RWPE1 (cell line): ENCODE results near the gene TAB2.

Source experiments
- CTCF ChIA-PET: fragments of 350-600 bp; sonication (Branson Sonifier 250); formaldehyde crosslinking; extraction: SDS; loops from one replicate; lab custom pipeline; 2021; lab: Yijun Ruan, JAX
- POLR2A ChIA-PET: fragments of 400-600 bp; formaldehyde crosslinking; extraction: SDS; loops from one replicate; lab custom pipeline; 2020; ENCODE audit warnings: antibody characterized with exemption; ENCODE audit not compliant: low non-redundant PET; lab: Yijun Ruan, JAX
- DNase-seq: peaks from one replicate; pipeline ENCODE4 v3.0.0; 2012; ENCODE audit warnings: low spot score
- H3K27ac ChIP-seq: fragments of 450-650 bp; 2 replicates; pipeline ENCODE4 v1.5.1; 2017
- CTCF ChIP-seq: fragments of 450-650 bp; conservative IDR thresholded peaks from 2 replicates; pipeline ENCODE4 v1.5.1; 2017; ENCODE audit warnings: low read depth, mild to moderate bottlenecking

TAB2 gene

GRCh38 chr6:149289192-149289781, 28.2 kb upstream of the TAB2 start:
- no peak for DNase-seq
- no peak for TF ChIP-seq CTCF
- POLR2A ChIA-PET: no interaction called here
- CTCF ChIA-PET: no interaction called here
- no peak overlapping the region for H3K27ac ChIP-seq

GRCh38 chr6:149289966-149290365, 27.5 kb upstream of the TAB2 start:
- TF ChIP-seq CTCF: no peak
- CTCF ChIA-PET: no interaction called here
- POLR2A ChIA-PET: no interaction called here
- no peak for DNase-seq
- no peak overlapping the region for H3K27ac ChIP-seq

DNA sequence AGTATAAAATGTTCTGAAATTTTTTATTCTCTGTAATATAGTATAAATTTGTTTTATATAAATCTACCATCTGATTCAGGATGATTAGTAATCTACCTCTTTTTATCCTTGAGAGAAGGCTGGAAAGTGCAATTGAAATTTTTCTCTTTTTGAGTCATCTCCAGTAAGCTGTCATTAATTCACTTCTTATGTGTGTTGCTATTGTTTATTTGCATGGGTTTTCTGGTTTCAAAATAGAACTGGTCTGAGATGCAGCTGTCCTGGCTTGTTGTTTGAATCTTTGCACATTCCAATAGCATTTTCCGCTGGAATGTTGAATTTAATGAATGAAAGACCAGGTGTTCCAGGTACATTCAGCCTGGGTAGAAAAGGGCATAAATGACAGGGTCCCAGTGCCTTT, 24.3 kb upstream of the TAB2 start:
- POLR2A ChIA-PET: no interaction called here

GRCh38 chr6:149300563-149300962, 16.9 kb upstream of the TAB2 start:
- TF ChIP-seq CTCF: no peak
- ChIA-PET POLR2A (no interaction called here), CTCF (interaction anchor here (0.6 kb wide), 1 partner anchor 106 kb away, joined by 3 read pairs; no protein-coding TSS in a partner anchor)
- no peak for DNase-seq
- H3K27ac ChIP-seq: no peak overlapping the region

More for the DNA sequence above, 24.3 kb upstream of the TAB2 start:
- no peak for TF ChIP-seq CTCF
- no peak overlapping the region for H3K27ac ChIP-seq
- CTCF ChIA-PET: interaction anchor here (0.6 to 0.7 kb wide), 2 partner anchors 77 to 642 kb away, joined by 3 read pairs; no protein-coding TSS in a partner anchor
- DNase-seq: peak; percentile 66

- no peak for DNase-seq
- H3K27ac ChIP-seq: no peak overlapping the region
- no peak for TF ChIP-seq CTCF
- POLR2A ChIA-PET: no interaction called here
- CTCF ChIA-PET: no interaction called here
Measured at GRCh38 chr6:149302723-149303122, 14.8 kb upstream of the TAB2 start.

- DNase-seq: no peak
- CTCF ChIA-PET: no interaction called here
- TF ChIP-seq CTCF: no peak
- POLR2A ChIA-PET: no interaction called here
- no peak overlapping the region for H3K27ac ChIP-seq
Measured at GRCh38 chr6:149303468-149303867, 14.0 kb upstream of the TAB2 start.
